HL-60 (cell line): ENCODE measurements around the gene RNF130.

Experiments
- GABPA ChIP-seq: IDR thresholded peaks from 2 replicates; pipeline ENCODE4 v1.6.1; 2012; ENCODE audit warnings: low read depth
- POLR2AphosphoS5 ChIP-seq: IDR thresholded peaks from 2 replicates; pipeline ENCODE4 v1.6.1; 2012; ENCODE audit warnings: low read depth
- TF ChIP-seq, protein P1 (sequence below): IDR thresholded peaks from one replicate; pipeline ENCODE4 v1.5.1; 2011; ENCODE audit warnings: low read length, control low read depth, inconsistent platforms; ENCODE audit not compliant: insufficient read depth

DNA sequence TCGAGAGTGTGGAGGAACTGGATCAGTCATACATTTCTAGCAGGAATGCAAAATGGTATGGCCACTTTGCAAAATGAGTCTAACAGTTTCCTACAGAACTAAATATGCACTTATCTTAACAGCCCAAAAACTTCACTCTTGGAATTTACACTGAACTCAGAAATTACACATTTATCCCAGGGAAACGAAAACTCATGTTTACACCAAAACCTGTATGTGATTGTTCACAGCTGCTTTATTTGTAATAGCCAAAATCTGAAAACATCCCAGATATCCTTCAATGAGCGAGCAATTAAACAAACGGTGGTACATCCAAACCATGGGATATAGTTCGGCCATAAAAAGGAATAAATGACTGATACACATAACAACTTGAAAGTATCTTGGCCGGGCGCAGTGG, 62.0 kb downstream of the RNF130 start:
- TF ChIP-seq, protein P1, sequence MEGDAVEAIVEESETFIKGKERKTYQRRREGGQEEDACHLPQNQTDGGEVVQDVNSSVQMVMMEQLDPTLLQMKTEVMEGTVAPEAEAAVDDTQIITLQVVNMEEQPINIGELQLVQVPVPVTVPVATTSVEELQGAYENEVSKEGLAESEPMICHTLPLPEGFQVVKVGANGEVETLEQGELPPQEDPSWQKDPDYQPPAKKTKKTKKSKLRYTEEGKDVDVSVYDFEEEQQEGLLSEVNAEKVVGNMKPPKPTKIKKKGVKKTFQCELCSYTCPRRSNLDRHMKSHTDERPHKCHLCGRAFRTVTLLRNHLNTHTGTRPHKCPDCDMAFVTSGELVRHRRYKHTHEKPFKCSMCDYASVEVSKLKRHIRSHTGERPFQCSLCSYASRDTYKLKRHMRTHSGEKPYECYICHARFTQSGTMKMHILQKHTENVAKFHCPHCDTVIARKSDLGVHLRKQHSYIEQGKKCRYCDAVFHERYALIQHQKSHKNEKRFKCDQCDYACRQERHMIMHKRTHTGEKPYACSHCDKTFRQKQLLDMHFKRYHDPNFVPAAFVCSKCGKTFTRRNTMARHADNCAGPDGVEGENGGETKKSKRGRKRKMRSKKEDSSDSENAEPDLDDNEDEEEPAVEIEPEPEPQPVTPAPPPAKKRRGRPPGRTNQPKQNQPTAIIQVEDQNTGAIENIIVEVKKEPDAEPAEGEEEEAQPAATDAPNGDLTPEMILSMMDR = no peak
- TF ChIP-seq GABPA = no peak
- no peak for TF ChIP-seq POLR2AphosphoS5
